PC-3 (cell line): ENCODE measurements around the gene EXOC2. TPM values are rescaled to one million over a fixed set of nuclear protein-coding genes. Genes with fewer than 3 reads are reported as not detected.

Source experiments
- ATAC-seq: fragments of 200-7000 bp; cut with Tn5 transposase; 2 replicates; pipeline ENCODE4 v1.9.1; 2020; ENCODE audit warnings: mild to moderate bottlenecking, moderate library complexity
- BruUV-seq: library from RNA; stranded (reverse); fragments of 400-500 nt; replicated peaks from 2 replicates; lab custom pipeline; 2021; lab: Mats Ljungman, UMichigan
- CTCF ChIA-PET: fragments of 300-600 bp; sonication (Branson Sonifier 250); formaldehyde crosslinking; loops from one replicate; lab custom pipeline; 2022; ENCODE audit warnings: antibody characterized with exemption; lab: Charles Lee
- POLR2A ChIA-PET: fragments of 300-600 bp; sonication (Branson Sonifier 250); formaldehyde crosslinking; loops from one replicate; lab custom pipeline; 2022; ENCODE audit warnings: antibody characterized with exemption; ENCODE audit not compliant: unreplicated experiment; lab: Charles Lee
- DNase-seq: peaks from one replicate; pipeline ENCODE4 v3.0.0-alpha.2; 2015
- H2AFZ ChIP-seq: fragments of 300-600 bp; sonication (generic); 2 replicates; pipeline ENCODE4 v1.6.0; 2016; ENCODE audit warnings: antibody characterized with exemption, low read length
- H3F3A ChIP-seq: fragments of 300-600 bp; sonication (generic); one replicate; pipeline ENCODE4 v1.6.0; 2017; ENCODE audit warnings: antibody characterized with exemption, low read length, control low read depth, mild to moderate bottlenecking; ENCODE audit not compliant: unreplicated experiment
- H3K27ac ChIP-seq: fragments of 300-600 bp; sonication (generic); 2 replicates; pipeline ENCODE4 v1.5.1; 2016; ENCODE audit warnings: mild to moderate bottlenecking, low read length
- H3K27me3 ChIP-seq: fragments of 300-600 bp; sonication (generic); 2 replicates; pipeline ENCODE4 v1.6.1; 2016; ENCODE audit warnings: low read length, mixed read lengths
- H3K36me3 ChIP-seq: fragments of 300-600 bp; sonication (generic); 2 replicates; pipeline ENCODE4 v1.6.1; 2016; ENCODE audit warnings: low read depth, mixed run types, low read length, mixed read lengths
- H3K4me1 ChIP-seq: fragments of 300-600 bp; sonication (generic); 2 replicates; pipeline ENCODE4 v1.5.1; 2016; ENCODE audit warnings: low read length; ENCODE audit not compliant: insufficient read depth
- H3K4me2 ChIP-seq: fragments of 300-600 bp; sonication (generic); 2 replicates; pipeline ENCODE4 v1.6.0; 2016; ENCODE audit warnings: low read length
- H3K4me3 ChIP-seq: fragments of 300-600 bp; sonication (generic); 2 replicates; pipeline ENCODE4 v1.5.1; 2016; ENCODE audit warnings: mild to moderate bottlenecking, low read length, mixed read lengths
- H3K79me2 ChIP-seq: fragments of 300-600 bp; sonication (generic); 2 replicates; pipeline ENCODE4 v1.6.1; 2017; ENCODE audit warnings: low read length, mixed read lengths
- H3K9ac ChIP-seq: fragments of 300-600 bp; sonication (generic); 2 replicates; pipeline ENCODE4 v1.6.0; 2016; ENCODE audit warnings: mild to moderate bottlenecking, low read length
- H3K9me2 ChIP-seq: fragments of 300-600 bp; sonication (generic); replicated peaks from 2 replicates; pipeline ENCODE4 v1.6.1; 2016; ENCODE audit warnings: mixed run types, low read length, mixed read lengths
- H3K9me3 ChIP-seq: fragments of 300-600 bp; sonication (generic); 2 replicates; pipeline ENCODE4 v1.6.1; 2016; ENCODE audit warnings: low read length, mixed read lengths
- H4K20me1 ChIP-seq: fragments of 300-600 bp; sonication (generic); 2 replicates; pipeline ENCODE4 v1.6.1; 2016; ENCODE audit warnings: low read length, mixed read lengths
- EZH2 ChIP-seq: fragments of 300-600 bp; sonication (generic); IDR thresholded peaks from one replicate; pipeline ENCODE4 v1.6.1; 2017; ENCODE audit warnings: antibody characterized with exemption, mild to moderate bottlenecking, low read length; ENCODE audit not compliant: unreplicated experiment
- EZH2phosphoT487 ChIP-seq: fragments of 300-600 bp; sonication (generic); IDR thresholded peaks from 2 replicates; pipeline ENCODE4 v1.6.1; 2018; ENCODE audit warnings: mild to moderate bottlenecking, antibody characterized with exemption, low read length, borderline replicate concordance
- intact Hi-C: fragments of 100-400 bp; cut with micrococcal nuclease; formaldehyde crosslinking; loops from 2 replicates; pipeline ENCODE4 v1.9.0; 2023
- total RNA-seq: library from RNA; depleted of rRNA; stranded (reverse); fragments of >200 nt; gene quantifications from 2 replicates; pipeline ENCODE4 v1.2.3, GENCODE V29; 2014
- TF ChIP-seq, protein P1 (sequence below): fragments of 300-600 bp; sonication (generic); conservative IDR thresholded peaks from 2 replicates; pipeline ENCODE4 v1.5.1; 2017; ENCODE audit warnings: antibody characterized with exemption, low read depth, mild to moderate bottlenecking, low read length

EXOC2 gene
- total RNA-seq, 1 experiment from 2014 or later, result 27.7 TPM

DNA sequence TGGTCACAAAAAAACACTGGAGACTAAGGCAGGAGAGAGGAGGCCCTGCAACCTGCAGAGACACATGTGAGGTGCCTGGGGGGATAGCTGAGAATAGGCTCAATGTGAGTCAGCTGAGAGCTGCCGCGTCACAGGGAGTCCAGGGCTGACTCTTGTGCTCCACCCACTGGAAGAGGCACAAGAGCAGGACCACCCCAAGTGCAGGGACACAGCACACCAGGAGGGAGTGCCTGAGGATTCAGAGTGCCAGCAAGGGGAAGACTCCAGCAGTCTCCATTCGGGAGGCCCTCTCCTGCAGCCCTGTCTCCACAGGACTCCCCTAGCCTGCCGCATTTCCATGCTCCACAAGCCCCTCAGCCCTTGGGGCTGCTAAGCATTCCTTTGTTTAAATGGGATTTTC lies 141.5 kb downstream of the EXOC2 start:
- Histone ChIP-seq H3K27ac (no peak overlapping the region), H4K20me1 (no peaks in the 10 kb centered on the region), H3K4me1 (no peaks in the 10 kb centered on the region), H3K9me3 (no peaks in the 10 kb centered on the region), H3K4me3 (no peak overlapping the region), H3K9ac (no peak overlapping the region), H3K36me3 (peaks cover 7% of the 10 kb centered on the region; the same call in 1 of the 2 replicates), H3K27me3 (no peaks in the 10 kb centered on the region), H3K9me2 (no peaks in the 10 kb centered on the region), H3K4me2 (no peak overlapping the region), H3F3A (no peaks in the 10 kb centered on the region), H3K79me2 (no peaks in the 10 kb centered on the region), H2AFZ (no peak overlapping the region)
- TF ChIP-seq, protein P1, sequence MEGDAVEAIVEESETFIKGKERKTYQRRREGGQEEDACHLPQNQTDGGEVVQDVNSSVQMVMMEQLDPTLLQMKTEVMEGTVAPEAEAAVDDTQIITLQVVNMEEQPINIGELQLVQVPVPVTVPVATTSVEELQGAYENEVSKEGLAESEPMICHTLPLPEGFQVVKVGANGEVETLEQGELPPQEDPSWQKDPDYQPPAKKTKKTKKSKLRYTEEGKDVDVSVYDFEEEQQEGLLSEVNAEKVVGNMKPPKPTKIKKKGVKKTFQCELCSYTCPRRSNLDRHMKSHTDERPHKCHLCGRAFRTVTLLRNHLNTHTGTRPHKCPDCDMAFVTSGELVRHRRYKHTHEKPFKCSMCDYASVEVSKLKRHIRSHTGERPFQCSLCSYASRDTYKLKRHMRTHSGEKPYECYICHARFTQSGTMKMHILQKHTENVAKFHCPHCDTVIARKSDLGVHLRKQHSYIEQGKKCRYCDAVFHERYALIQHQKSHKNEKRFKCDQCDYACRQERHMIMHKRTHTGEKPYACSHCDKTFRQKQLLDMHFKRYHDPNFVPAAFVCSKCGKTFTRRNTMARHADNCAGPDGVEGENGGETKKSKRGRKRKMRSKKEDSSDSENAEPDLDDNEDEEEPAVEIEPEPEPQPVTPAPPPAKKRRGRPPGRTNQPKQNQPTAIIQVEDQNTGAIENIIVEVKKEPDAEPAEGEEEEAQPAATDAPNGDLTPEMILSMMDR, result peak; percentile 45
- no peak for TF ChIP-seq EZH2phosphoT487
- no TSS peak for BruUV-seq
- intact Hi-C loops, result loop anchor here (10.0 kb wide), 1 partner anchor 167 kb away; no protein-coding TSS in a partner anchor
- DNase-seq (peak; percentile 47), ATAC-seq (peak; percentile 84)
- CTCF ChIA-PET, result no interaction called here
- POLR2A ChIA-PET, result no interaction called here

DNA sequence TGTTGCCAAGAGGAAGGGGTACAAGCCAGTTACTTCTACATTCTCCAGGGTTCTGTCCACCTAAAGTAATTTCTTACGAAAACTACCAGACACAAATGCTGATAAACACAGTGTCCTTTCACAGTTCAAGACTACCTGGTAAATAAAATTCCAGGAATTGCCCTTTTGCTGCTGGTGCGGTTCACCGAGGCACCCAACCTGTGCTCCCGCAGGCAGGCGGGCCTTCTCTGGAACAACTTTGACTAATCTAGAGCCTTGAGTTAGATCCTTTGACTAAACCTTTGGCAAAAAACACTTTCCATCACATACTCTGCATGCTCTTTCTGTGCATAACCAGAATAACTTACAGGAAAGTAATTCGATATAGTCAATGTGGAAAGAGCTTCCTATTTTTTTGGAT lies 143.0 kb downstream of the EXOC2 start:
- TF ChIP-seq EZH2 (no peak), EZH2phosphoT487 (no peak)
- TF ChIP-seq, protein P1, result no peak
- intact Hi-C loops, result loop anchor here (10.0 kb wide), 2 partner anchors 165 to 255 kb away; partner anchors contain the start of gene DUSP22
- no peaks in the 10 kb centered on the region for H3K4me1 ChIP-seq
- no peak overlapping the region for H3K4me2 ChIP-seq
- no peaks in the 10 kb centered on the region for H4K20me1 ChIP-seq
- no TSS peak for BruUV-seq
- no peaks in the 10 kb centered on the region for H3F3A ChIP-seq
- H3K27me3 ChIP-seq, result no peaks in the 10 kb centered on the region
- no peak overlapping the region for H2AFZ ChIP-seq
- no peaks in the 10 kb centered on the region for H3K9me2 ChIP-seq
- H3K9ac ChIP-seq, result no peak overlapping the region
- H3K9me3 ChIP-seq, result no peaks in the 10 kb centered on the region
- no peak overlapping the region for H3K27ac ChIP-seq
- H3K79me2 ChIP-seq, result no peaks in the 10 kb centered on the region
- POLR2A ChIA-PET, result no interaction called here
- H3K36me3 ChIP-seq, result peaks cover 3% of the 10 kb centered on the region; the same call in 1 of the 2 replicates
- no peak for ATAC-seq
- DNase-seq, result no peak
- CTCF ChIA-PET, result no interaction called here
- no peak overlapping the region for H3K4me3 ChIP-seq

DNA sequence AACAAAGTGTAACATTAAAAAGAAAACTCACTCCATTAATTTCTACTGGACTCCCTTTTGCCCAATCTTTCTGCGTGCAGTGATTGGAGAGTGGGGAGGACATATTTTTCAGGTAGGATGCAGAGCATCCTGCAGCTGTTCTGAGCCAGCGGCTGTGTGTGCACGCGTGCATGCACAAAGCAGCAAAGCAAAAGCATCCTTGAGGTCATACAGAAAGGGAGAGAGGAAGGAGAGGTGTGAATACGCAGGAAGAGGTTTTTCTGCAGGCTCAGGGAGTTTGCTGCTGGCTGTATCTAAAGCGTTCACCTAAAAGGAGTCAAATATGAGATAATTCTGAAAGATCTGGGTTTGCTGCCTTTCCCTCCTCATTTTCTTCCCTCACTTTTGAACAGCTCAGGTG lies 144.4 kb downstream of the EXOC2 start:
- Histone ChIP-seq H3K9ac (no peak overlapping the region), H3K27me3 (no peaks in the 10 kb centered on the region), H4K20me1 (no peaks in the 10 kb centered on the region), H3K36me3 (peaks cover 6% of the 10 kb centered on the region; the same call in 1 of the 2 replicates), H2AFZ (no peak overlapping the region), H3K27ac (no peak overlapping the region), H3K9me2 (no peaks in the 10 kb centered on the region), H3K4me3 (no peak overlapping the region), H3K4me1 (no peaks in the 10 kb centered on the region), H3K79me2 (no peaks in the 10 kb centered on the region), H3F3A (no peaks in the 10 kb centered on the region), H3K9me3 (no peaks in the 10 kb centered on the region), H3K4me2 (no peak overlapping the region)
- ChIA-PET CTCF (no interaction called here), POLR2A (no interaction called here)
- intact Hi-C loops, result loop anchor here (10.0 kb wide), 1 partner anchor 254 kb away; the partner anchor contains the start of gene DUSP22
- TF ChIP-seq EZH2phosphoT487 (no peak), EZH2 (no peak)
- TF ChIP-seq, protein P1, result no peak
- ATAC-seq (no peak), DNase-seq (no peak)
- BruUV-seq, result no TSS peak
